Measurements from ENCODE around the gene TMEM86B.
"Not testable (repeated sequence)": the region's sequence is repeated elsewhere in the genome, so short reads cannot be mapped to it uniquely, and the experiment has no call there.

The TMEM86B gene

GRCh38 chr19:55212447-55212846 is 16.1 kb downstream of the TMEM86B start:
- no peak for DNase-seq

GRCh38 chr19:55209693-55210472 is 18.7 kb downstream of the TMEM86B start:
- DNase-seq, result no peak

- DNase-seq, result no peak
Observed at GRCh38 chr19:55208880-55209692, 19.5 kb downstream of the TMEM86B start, which contains the start of gene PTPRH. TSS of gene PTPRH (minus strand) at chr19:55209501. CDS start at chr19:55209433, 68 bp downstream.

GRCh38 chr19:55206664-55207500 is 21.7 kb downstream of the TMEM86B start:
- DNase-seq, result peak; percentile 78

GRCh38 chr19:55202199-55202598 is 26.4 kb downstream of the TMEM86B start:
- DNase-seq, result not testable (repeated sequence)

- DNase-seq, result no peak
Observed at GRCh38 chr19:55199620-55200204, 28.9 kb downstream of the TMEM86B start.

GRCh38 chr19:55198651-55199050 is 29.9 kb downstream of the TMEM86B start:
- no peak for DNase-seq

- no peak for DNase-seq
Observed at GRCh38 chr19:55197528-55197927, 31.0 kb downstream of the TMEM86B start.

- DNase-seq, result no peak
Observed at GRCh38 chr19:55196803-55197202, 31.8 kb downstream of the TMEM86B start.

- no peak for DNase-seq
Observed at GRCh38 chr19:55193481-55193880, 35.1 kb downstream of the TMEM86B start.

- DNase-seq, result no peak
Observed at GRCh38 chr19:55189403-55189835, 39.1 kb downstream of the TMEM86B start.

GRCh38 chr19:55188625-55189024 is 39.9 kb downstream of the TMEM86B start:
- DNase-seq, result no peak

- no peak for DNase-seq
Observed at GRCh38 chr19:55186080-55186479, 42.5 kb downstream of the TMEM86B start.

GRCh38 chr19:55181740-55182139 is 46.8 kb downstream of the TMEM86B start:
- no peak for DNase-seq

GRCh38 chr19:55179606-55180484 is 48.7 kb downstream of the TMEM86B start, which contains the start of gene SYT5:
TSS of gene SYT5 (minus strand) at chr19:55180289. CDS start at chr19:55179041, 1,248 bp downstream.
- DNase-seq, result peak; percentile 72

GRCh38 chr19:55178781-55179599 is 49.6 kb downstream of the TMEM86B start:
- DNase-seq, result peak; percentile 99
